ENCODE measurements around the gene GTF3C5. TPM values are rescaled to one million over a fixed set of nuclear protein-coding genes. Genes with fewer than 3 reads are reported as not detected.
A peak's percentile ranks its signal among the peaks of the same experiment; 100 is the strongest.

GTF3C5 gene
- polyA plus RNA-seq, 1 of the 3 experiments (the other 2 are of a cell fraction): 57.3 TPM

- no peak for DNase-seq
- Histone ChIP-seq H3F3A (replicated peaks; ENCODE audit: insufficient read depth) (no peaks in the 10 kb centered on the region), H3K4me2 (no peak overlapping the region), H3K4me1 (ENCODE audit: control insufficient read depth in 1 of 2, insufficient read depth in 2 of 2, low read depth in 1 of 2, low read length in 1 of 2) (peaks cover 0 to 36% of the 10 kb centered on the region in 2 experiments; a peak in 2 of 4 replicates), H3K4me3 (ENCODE audit: low read depth in 2 of 2, low read length in 1 of 2) (no peak overlapping the region), H4K20me1 (ENCODE audit: insufficient read depth) (no peaks in the 10 kb centered on the region), H3K9ac (no peak overlapping the region), H3K27ac (ENCODE audit: low read depth in 2 of 2, low read length in 1 of 2) (no peak overlapping the region), H3K36me3 (replicated peaks in 1 of 2; ENCODE audit: control insufficient read depth in 1 of 2, insufficient read depth in 2 of 2, low read length in 1 of 2) (no peaks in the 10 kb centered on the region), H3K9me2 (no peaks in the 10 kb centered on the region), H3K27me3 (ENCODE audit: insufficient read depth) (no peaks in the 10 kb centered on the region), H3K79me2 (ENCODE audit: insufficient read depth) (no peaks in the 10 kb centered on the region), H3K9me3 (no peaks in the 10 kb centered on the region), H2AFZ (ENCODE audit: low read depth) (no peak overlapping the region)
- ChIA-PET CTCF (interaction anchor here (1.0 to 6.6 kb wide), 3 partner anchors 16 to 61 kb away, joined by 3 to 40 read pairs (median 3); no protein-coding TSS in a partner anchor), POLR2A (no interaction called here)
- 45% methylated on average over 6 of the region's 15 CpGs for WGBS (ENCODE audit: low lambda C conversion rate)
- TF ChIP-seq EZH2phosphoT487 (IDR thresholded peaks at IDR 0.05; ENCODE audit: borderline replicate concordance, low read depth) (no peak), USF1 (IDR thresholded peaks at IDR 0.05; ENCODE audit: borderline replicate concordance, low read depth) (no peak), FOXM1 (IDR thresholded peaks at IDR 0.05; ENCODE audit: low read depth) (no peak), EP300 (IDR thresholded peaks at IDR 0.05; ENCODE audit: borderline replicate concordance in 1 of 2, low read depth in 1 of 2, low read length in 1 of 2) (no peak), REST (IDR thresholded peaks at IDR 0.05; ENCODE audit: low read depth, low read length) (no peak), YY1 (IDR thresholded peaks at IDR 0.05; ENCODE audit: low read depth) (no peak), SIN3A (IDR thresholded peaks at IDR 0.05; ENCODE audit: borderline replicate concordance, low read depth, low read length) (no peak), TCF12 (IDR thresholded peaks at IDR 0.05) (no peak), RXRA (IDR thresholded peaks at IDR 0.05; ENCODE audit: borderline replicate concordance, low read depth) (no peak)
Observed at GRCh38 chr9:133086894-133087293, 56.1 kb downstream of the GTF3C5 start.

- no peaks in the 10 kb centered on the region for H3K79me2 ChIP-seq (ENCODE audit: insufficient read depth)
- peak overlapping the region in 1 of 2 experiments; percentile 11; a peak in 1 of 4 replicates for H3K27ac ChIP-seq (ENCODE audit: low read depth in 2 of 2, low read length in 1 of 2)
- H3K36me3 ChIP-seq (replicated peaks in 1 of 2; ENCODE audit: control insufficient read depth in 1 of 2, insufficient read depth in 2 of 2, low read length in 1 of 2): no peaks in the 10 kb centered on the region
- peaks cover 3% of the 10 kb centered on the region for H3F3A ChIP-seq (replicated peaks; ENCODE audit: insufficient read depth)
- no peaks in the 10 kb centered on the region for H3K9me3 ChIP-seq
- no peak overlapping the region for H3K9ac ChIP-seq
- no peaks in the 10 kb centered on the region for H3K27me3 ChIP-seq (ENCODE audit: insufficient read depth)
- H4K20me1 ChIP-seq (ENCODE audit: insufficient read depth): no peaks in the 10 kb centered on the region
- POLR2A ChIA-PET: no interaction called here
- H3K4me3 ChIP-seq (ENCODE audit: low read depth in 2 of 2, low read length in 1 of 2): no peak overlapping the region
- WGBS (ENCODE audit: low lambda C conversion rate): 66% methylated on average over 5 of the region's 7 CpGs
- no peak for DNase-seq
- CTCF ChIA-PET: interaction anchor here (1.0 to 6.6 kb wide), 4 partner anchors 16 to 60 kb away, joined by 3 to 40 read pairs (median 19); no protein-coding TSS in a partner anchor
- H3K4me1 ChIP-seq (ENCODE audit: control insufficient read depth in 1 of 2, insufficient read depth in 2 of 2, low read depth in 1 of 2, low read length in 1 of 2): peaks cover 0 to 36% of the 10 kb centered on the region in 2 experiments; a peak in 2 of 4 replicates
- no peaks in the 10 kb centered on the region for H3K9me2 ChIP-seq
- no peak overlapping the region for H3K4me2 ChIP-seq
- H2AFZ ChIP-seq (ENCODE audit: low read depth): no peak overlapping the region
- TF ChIP-seq CHD2 (IDR thresholded peaks at IDR 0.05; ENCODE audit: low read length, partially characterized antibody): no peak
- no peak for TF ChIP-seq JUND (IDR thresholded peaks at IDR 0.05)
- no peak for TF ChIP-seq ZBTB33 (IDR thresholded peaks at IDR 0.05; ENCODE audit: borderline replicate concordance, low read depth)
- TF ChIP-seq NRF1 (IDR thresholded peaks at IDR 0.05; ENCODE audit: low read depth, low read length): no peak
- no peak for TF ChIP-seq SMC3 (IDR thresholded peaks at IDR 0.05; ENCODE audit: low read depth, low read length)
- TF ChIP-seq MAX (IDR thresholded peaks at IDR 0.05; ENCODE audit: low read depth): no peak
- no peak for TF ChIP-seq RXRA (IDR thresholded peaks at IDR 0.05; ENCODE audit: borderline replicate concordance, low read depth)
- no peak for TF ChIP-seq USF2 (IDR thresholded peaks at IDR 0.05; ENCODE audit: borderline replicate concordance, low read depth, low read length)
- no peak for TF ChIP-seq NFIC (IDR thresholded peaks at IDR 0.05; ENCODE audit: borderline replicate concordance)
- TF ChIP-seq MXI1 (IDR thresholded peaks at IDR 0.05; ENCODE audit: low read depth, low read length): no peak
- TF ChIP-seq TAF1 (IDR thresholded peaks at IDR 0.05; ENCODE audit: borderline replicate concordance, low read depth, low read length): no peak
Observed at GRCh38 chr9:133087429-133088145, 56.8 kb downstream of the GTF3C5 start.

All from SK-N-SH (cell line).